ENCODE results near the gene TRMT10B. TPM values are rescaled to one million over a fixed set of nuclear protein-coding genes. Genes with fewer than 3 reads are reported as not detected.
"Not testable (repeated sequence)": the region's sequence is repeated elsewhere in the genome, so short reads cannot be mapped to it uniquely, and the experiment has no call there.

TRMT10B gene
- polyA plus RNA-seq, 3 donors: 11.5 to 28.8 (median 22.9) TPM

- DNase-seq: peak; percentile 40
Observed at GRCh38 chr9:37747271-37747753, 6.3 kb upstream of the TRMT10B start.

- DNase-seq: no peak
Observed at GRCh38 chr9:37749129-37749528, 4.5 kb upstream of the TRMT10B start.

- no peak for DNase-seq
Observed at GRCh38 chr9:37751186-37751585, 2.4 kb upstream of the TRMT10B start.

GRCh38 chr9:37751704-37752103, 1.9 kb upstream of the TRMT10B start:
- not testable (repeated sequence) for DNase-seq

GRCh38 chr9:37752112-37752511, 1.5 kb upstream of the TRMT10B start:
- DNase-seq: not testable (repeated sequence)

- DNase-seq: no peak
Observed at GRCh38 chr9:37752642-37753488, 740 bp upstream of the TRMT10B start.

GRCh38 chr9:37758747-37759146, 5.1 kb downstream of the TRMT10B start:
- DNase-seq: no peak

- DNase-seq: no peak
Observed at GRCh38 chr9:37760416-37761161, 7.0 kb downstream of the TRMT10B start.

- DNase-seq: no peak
Observed at GRCh38 chr9:37761511-37761910, 7.9 kb downstream of the TRMT10B start.

GRCh38 chr9:37765263-37765662, 11.7 kb downstream of the TRMT10B start:
- not testable (repeated sequence) for DNase-seq

GRCh38 chr9:37769306-37769705, 15.7 kb downstream of the TRMT10B start:
- DNase-seq: no peak

- no peak for DNase-seq
Observed at GRCh38 chr9:37769995-37770394, 16.4 kb downstream of the TRMT10B start.

GRCh38 chr9:37775216-37775919, 21.8 kb downstream of the TRMT10B start:
- DNase-seq: no peak

- no peak for DNase-seq
Observed at GRCh38 chr9:37776328-37776727, 22.7 kb downstream of the TRMT10B start.

GRCh38 chr9:37778534-37778933, 24.9 kb downstream of the TRMT10B start:
- DNase-seq: no peak

- no peak for DNase-seq
Observed at GRCh38 chr9:37784291-37784615, 30.6 kb downstream of the TRMT10B start.

- peak; percentile 93 for DNase-seq
Observed at GRCh38 chr9:37784616-37785483, 31.2 kb downstream of the TRMT10B start, which contains the start of gene EXOSC3. Gene EXOSC3 (minus strand): TSS chr9:37785064. CDS start chr9:37785044, 20 bp downstream.

- no peak for DNase-seq
Observed at GRCh38 chr9:37787059-37787458, 33.5 kb downstream of the TRMT10B start.

GRCh38 chr9:37788332-37788731, 34.7 kb downstream of the TRMT10B start:
- DNase-seq: no peak

- DNase-seq: no peak
Observed at GRCh38 chr9:37790096-37790495, 36.5 kb downstream of the TRMT10B start.

- no peak for DNase-seq
Observed at GRCh38 chr9:37792122-37792521, 38.5 kb downstream of the TRMT10B start.

Measured in renal pelvis (tissue), 4 donors.